Measurements from ENCODE around the gene CFAP119. TPM values are rescaled to one million over a fixed set of nuclear protein-coding genes. Genes with fewer than 3 reads are reported as not detected.

CFAP119 gene
- polyA plus RNA-seq, 1 donor from 2014 or later: 17.0 TPM

- Histone ChIP-seq H3K9me2 (ENCODE audit: insufficient read depth, low read length) (no peaks in the 10 kb centered on the region), H3K9me3 (ENCODE audit: low read length) (no peaks in the 10 kb centered on the region), H2AFZ (ENCODE audit: low read depth, low read length) (no peak overlapping the region), H3K9ac (ENCODE audit: low read length) (no peak overlapping the region), H3K36me3 (ENCODE audit: insufficient read depth, low read length) (no peaks in the 10 kb centered on the region), H3K79me2 (replicated peaks; ENCODE audit: insufficient read depth, low read length) (peaks cover 9% of the 10 kb centered on the region), H3K4me3 (ENCODE audit: low read length) (no peak overlapping the region), H3K4me2 (ENCODE audit: low read length) (no peak overlapping the region), H4K20me1 (ENCODE audit: insufficient read depth) (no peaks in the 10 kb centered on the region), H3F3A (ENCODE audit: insufficient read depth, low read length, poor library complexity, severe bottlenecking) (peaks cover 6% of the 10 kb centered on the region), H3K27ac (ENCODE audit: low read length) (no peak overlapping the region), H3K27me3 (ENCODE audit: insufficient read depth, low read depth, low read length) (no peaks in the 10 kb centered on the region)
- no peak for TF ChIP-seq RAD21 (conservative IDR thresholded peaks at IDR 0.05)
- TF ChIP-seq EP300 (conservative IDR thresholded peaks at IDR 0.05; ENCODE audit: poor library complexity, severe bottlenecking): no peak
- no peak for TF ChIP-seq POLR2AphosphoS5 (IDR thresholded peaks at IDR 0.05)
- TF ChIP-seq MXI1 (conservative IDR thresholded peaks at IDR 0.05; ENCODE audit: poor library complexity, severe bottlenecking): no peak
- TF ChIP-seq SMC3 (conservative IDR thresholded peaks at IDR 0.05; ENCODE audit: poor library complexity): no peak
- no peak for TF ChIP-seq EZH2 (IDR thresholded peaks at IDR 0.05; ENCODE audit: borderline replicate concordance, insufficient read depth, low read length, poor library complexity, severe bottlenecking)
- TF ChIP-seq TAF1 (IDR thresholded peaks at IDR 0.05; ENCODE audit: low read depth): no peak
- TF ChIP-seq REST (IDR thresholded peaks at IDR 0.05; ENCODE audit: borderline replicate concordance): no peak
- TF ChIP-seq CTCF (IDR thresholded peaks at IDR 0.05; ENCODE audit: poor library complexity, severe bottlenecking): no peak
Measured at GRCh38 chr16:30750876-30751465, 10.9 kb downstream of the CFAP119 start.

- Histone ChIP-seq H3K27ac (ENCODE audit: low read length) (no peak overlapping the region), H3K9me2 (ENCODE audit: insufficient read depth, low read length) (no peaks in the 10 kb centered on the region), H3K4me2 (ENCODE audit: low read length) (no peak overlapping the region), H3K4me3 (ENCODE audit: low read length) (no peak overlapping the region), H4K20me1 (ENCODE audit: insufficient read depth) (no peaks in the 10 kb centered on the region), H3K36me3 (ENCODE audit: insufficient read depth, low read length) (no peaks in the 10 kb centered on the region), H3K79me2 (replicated peaks; ENCODE audit: insufficient read depth, low read length) (peaks cover 9% of the 10 kb centered on the region), H3F3A (ENCODE audit: insufficient read depth, low read length, poor library complexity, severe bottlenecking) (peaks cover 6% of the 10 kb centered on the region), H3K9ac (ENCODE audit: low read length) (no peak overlapping the region), H2AFZ (ENCODE audit: low read depth, low read length) (no peak overlapping the region), H3K27me3 (ENCODE audit: insufficient read depth, low read depth, low read length) (no peaks in the 10 kb centered on the region), H3K9me3 (ENCODE audit: low read length) (no peaks in the 10 kb centered on the region)
- no peak for TF ChIP-seq REST (IDR thresholded peaks at IDR 0.05; ENCODE audit: borderline replicate concordance)
- TF ChIP-seq SMC3 (conservative IDR thresholded peaks at IDR 0.05; ENCODE audit: poor library complexity): no peak
- no peak for TF ChIP-seq EP300 (conservative IDR thresholded peaks at IDR 0.05; ENCODE audit: poor library complexity, severe bottlenecking)
- TF ChIP-seq RAD21 (conservative IDR thresholded peaks at IDR 0.05): no peak
- TF ChIP-seq MXI1 (conservative IDR thresholded peaks at IDR 0.05; ENCODE audit: poor library complexity, severe bottlenecking): no peak
- TF ChIP-seq POLR2AphosphoS5 (IDR thresholded peaks at IDR 0.05): no peak
- TF ChIP-seq TAF1 (IDR thresholded peaks at IDR 0.05; ENCODE audit: low read depth): no peak
- no peak for TF ChIP-seq CTCF (IDR thresholded peaks at IDR 0.05; ENCODE audit: poor library complexity, severe bottlenecking)
- no peak for TF ChIP-seq EZH2 (IDR thresholded peaks at IDR 0.05; ENCODE audit: borderline replicate concordance, insufficient read depth, low read length, poor library complexity, severe bottlenecking)
Measured at GRCh38 chr16:30750201-30750600, 11.7 kb downstream of the CFAP119 start.

Measured in neural cell (in vitro differentiated cells).